HepG2 (cell line): ENCODE data around the gene BCKDHB. TPM values are rescaled to one million over a fixed set of nuclear protein-coding genes. Genes with fewer than 3 reads are reported as not detected.

Source experiments
- BCL3 ChIP-seq: sonication (generic); formaldehyde crosslinking; IDR thresholded peaks from 2 replicates; pipeline ENCODE4 v1.5.1; 2020; ENCODE audit warnings: mild to moderate bottlenecking, missing genetic modification reagents, moderate library complexity
- BRCA1 ChIP-seq: sonication (generic); formaldehyde crosslinking; IDR thresholded peaks from 2 replicates; pipeline ENCODE4 v1.4.0; 2020; ENCODE audit warnings: missing genetic modification reagents
- ESRRA ChIP-seq: sonication (generic); formaldehyde crosslinking; IDR thresholded peaks from 2 replicates; pipeline ENCODE4 v1.5.1; 2020; ENCODE audit warnings: mild to moderate bottlenecking, low read depth, missing genetic modification reagents
- FOSL1 ChIP-seq: sonication (generic); formaldehyde crosslinking; IDR thresholded peaks from 2 replicates; pipeline ENCODE4 v1.9.0; 2021; ENCODE audit warnings: missing genetic modification reagents, borderline replicate concordance
- FOXP1 ChIP-seq, 2 experiments: fragments of 450-650 bp in 1 of 2; IDR thresholded peaks; 2 replicates each; pipeline ENCODE4 v1.6.1; 2017 to 2018; ENCODE audit warnings: antibody characterized with exemption in 1 of 2
- JUN ChIP-seq: sonication (generic); formaldehyde crosslinking; IDR thresholded peaks from 2 replicates; pipeline ENCODE4 v1.4.0; 2020; ENCODE audit warnings: mild to moderate bottlenecking, missing genetic modification reagents
- KMT2A ChIP-seq: sonication (generic); formaldehyde crosslinking; IDR thresholded peaks from 2 replicates; pipeline ENCODE4 v1.4.0; 2020; ENCODE audit warnings: missing genetic modification reagents
- MXD3 ChIP-seq: IDR thresholded peaks from 2 replicates; pipeline ENCODE4 v1.6.1; 2016; ENCODE audit warnings: mild to moderate bottlenecking, missing biosample characterization, missing genetic modification reagents
- PREB ChIP-seq: sonication (generic); formaldehyde crosslinking; IDR thresholded peaks from 2 replicates; pipeline ENCODE4 v1.4.0; 2020; ENCODE audit warnings: missing genetic modification reagents
- RAD51 ChIP-seq: fragments of 450-650 bp; IDR thresholded peaks from 2 replicates; pipeline ENCODE4 v1.6.1; 2016; ENCODE audit warnings: borderline replicate concordance
- YEATS2 ChIP-seq: sonication (generic); formaldehyde crosslinking; IDR thresholded peaks from 2 replicates; pipeline ENCODE4 v1.4.0; 2020; ENCODE audit warnings: missing genetic modification reagents, borderline replicate concordance
- ZFX ChIP-seq: sonication (generic); formaldehyde crosslinking; IDR thresholded peaks from 2 replicates; pipeline ENCODE4 v1.4.0; 2020; ENCODE audit warnings: mild to moderate bottlenecking, low read depth, missing genetic modification reagents, moderate library complexity
- ZMYM2 ChIP-seq: sonication (generic); formaldehyde crosslinking; IDR thresholded peaks from 2 replicates; pipeline ENCODE4 v1.8.0; 2022; ENCODE audit warnings: mild to moderate bottlenecking, missing genetic modification reagents
- ZNF333 ChIP-seq: sonication (generic); formaldehyde crosslinking; IDR thresholded peaks from 2 replicates; pipeline ENCODE4 v1.4.0; 2020; ENCODE audit warnings: mild to moderate bottlenecking, missing genetic modification reagents, borderline replicate concordance
- ZNF335 ChIP-seq: sonication (generic); formaldehyde crosslinking; IDR thresholded peaks from 2 replicates; pipeline ENCODE4 v1.4.0; 2020; ENCODE audit warnings: missing genetic modification reagents
- ZNF34 ChIP-seq: sonication (generic); formaldehyde crosslinking; IDR thresholded peaks from 2 replicates; pipeline ENCODE4 v1.4.0; 2020; ENCODE audit warnings: mild to moderate bottlenecking, missing genetic modification reagents, borderline replicate concordance
- ZNF496 ChIP-seq: sonication (generic); formaldehyde crosslinking; IDR thresholded peaks from 2 replicates; pipeline ENCODE4 v1.8.1; 2023; ENCODE audit warnings: mild to moderate bottlenecking, moderate library complexity, missing genetic modification reagents; ENCODE audit not compliant: insufficient replicate concordance
- ZNF597 ChIP-seq: sonication (generic); formaldehyde crosslinking; IDR thresholded peaks from 2 replicates; pipeline ENCODE4 v1.5.0; 2020; ENCODE audit warnings: missing genetic modification reagents
- polyA plus RNA-seq, 8 experiments: library from polyadenylated mRNA; depleted of rRNA in 3 of 8; stranded (reverse) in 7 of 8; unstranded in 1 of 8; fragments of >200 nt; fragmentation: Illumina TruSeq in 4 of 8; extraction: Trizol in 4 of 8; gene quantifications; 2 replicates each; pipeline versions ENCODE4 v1.2.1 to v1.2.3, GENCODE V29; 2011 to 2016; ENCODE audit warnings: low read depth in 4 of 8, missing spikeins in 1 of 8, mixed read lengths in 1 of 8; ENCODE audit not compliant: insufficient read depth in 1 of 8
- total RNA-seq, 5 experiments: library from RNA; depleted of rRNA; stranded (reverse); fragments of >200 nt; fragmentation: Illumina TruSeq; extraction: Trizol; gene quantifications; 2 replicates each; pipeline ENCODE4 v1.2.3, GENCODE V29; 2016; ENCODE audit warnings: low read depth in 1 of 5
- TF ChIP-seq, protein P1 (sequence below): sonication (generic); formaldehyde crosslinking; conservative IDR thresholded peaks from 2 replicates; pipeline ENCODE4 v1.8.0; 2022; ENCODE audit warnings: low read depth, missing genetic modification reagents
- TF ChIP-seq, protein P2 (sequence below): sonication (generic); formaldehyde crosslinking; IDR thresholded peaks from 2 replicates; pipeline ENCODE4 v1.5.0; 2020; ENCODE audit warnings: mild to moderate bottlenecking, missing genetic modification reagents

Gene BCKDHB
- total and polyA plus RNA-seq, 2 of the 13 experiments (the other 11 are each of a cell fraction or from before 2014, with no cell fraction given) = 10.8 to 13.6 TPM

DNA sequence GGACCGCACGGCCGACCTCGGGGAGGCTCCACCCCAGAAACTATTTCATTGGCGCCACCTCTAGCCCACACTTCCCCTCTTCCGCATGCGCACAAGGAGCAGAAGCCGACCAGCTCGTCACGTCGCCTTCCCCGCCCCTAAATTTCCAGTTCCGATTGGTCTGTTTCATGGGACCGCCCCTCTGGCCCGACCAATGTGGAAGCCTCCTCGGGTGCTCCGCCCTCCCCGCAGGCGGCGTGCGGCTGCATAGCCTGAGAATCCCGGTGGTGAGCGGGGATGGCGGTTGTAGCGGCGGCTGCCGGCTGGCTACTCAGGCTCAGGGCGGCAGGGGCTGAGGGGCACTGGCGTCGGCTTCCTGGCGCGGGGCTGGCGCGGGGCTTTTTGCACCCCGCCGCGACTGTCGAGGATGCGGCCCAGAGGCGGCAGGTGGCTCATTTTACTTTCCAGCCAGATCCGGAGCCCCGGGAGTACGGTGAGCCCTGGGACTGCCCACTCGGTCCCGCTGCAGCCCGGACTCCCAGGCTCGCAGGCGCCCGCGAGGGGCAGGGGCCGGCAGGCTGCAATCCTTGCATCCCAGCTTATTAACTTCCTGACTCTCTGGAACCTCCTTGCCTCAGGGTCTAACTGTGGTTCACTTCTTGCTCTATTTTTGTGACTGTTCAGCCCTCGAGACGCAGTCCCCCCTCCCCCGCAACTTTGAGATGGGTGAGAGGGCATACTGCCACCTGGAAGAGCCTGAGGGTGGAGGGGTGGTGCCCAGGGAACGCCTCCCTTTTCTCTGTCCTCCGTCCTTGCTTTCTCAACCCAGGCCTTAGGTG is at the start of gene BCKDHB (continued):
- TF ChIP-seq, protein P1, sequence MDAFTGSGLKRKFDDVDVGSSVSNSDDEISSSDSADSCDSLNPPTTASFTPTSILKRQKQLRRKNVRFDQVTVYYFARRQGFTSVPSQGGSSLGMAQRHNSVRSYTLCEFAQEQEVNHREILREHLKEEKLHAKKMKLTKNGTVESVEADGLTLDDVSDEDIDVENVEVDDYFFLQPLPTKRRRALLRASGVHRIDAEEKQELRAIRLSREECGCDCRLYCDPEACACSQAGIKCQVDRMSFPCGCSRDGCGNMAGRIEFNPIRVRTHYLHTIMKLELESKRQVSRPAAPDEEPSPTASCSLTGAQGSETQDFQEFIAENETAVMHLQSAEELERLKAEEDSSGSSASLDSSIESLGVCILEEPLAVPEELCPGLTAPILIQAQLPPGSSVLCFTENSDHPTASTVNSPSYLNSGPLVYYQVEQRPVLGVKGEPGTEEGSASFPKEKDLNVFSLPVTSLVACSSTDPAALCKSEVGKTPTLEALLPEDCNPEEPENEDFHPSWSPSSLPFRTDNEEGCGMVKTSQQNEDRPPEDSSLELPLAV (CRISPR knock-in tag) = no peak
- TF ChIP-seq, protein P2, sequence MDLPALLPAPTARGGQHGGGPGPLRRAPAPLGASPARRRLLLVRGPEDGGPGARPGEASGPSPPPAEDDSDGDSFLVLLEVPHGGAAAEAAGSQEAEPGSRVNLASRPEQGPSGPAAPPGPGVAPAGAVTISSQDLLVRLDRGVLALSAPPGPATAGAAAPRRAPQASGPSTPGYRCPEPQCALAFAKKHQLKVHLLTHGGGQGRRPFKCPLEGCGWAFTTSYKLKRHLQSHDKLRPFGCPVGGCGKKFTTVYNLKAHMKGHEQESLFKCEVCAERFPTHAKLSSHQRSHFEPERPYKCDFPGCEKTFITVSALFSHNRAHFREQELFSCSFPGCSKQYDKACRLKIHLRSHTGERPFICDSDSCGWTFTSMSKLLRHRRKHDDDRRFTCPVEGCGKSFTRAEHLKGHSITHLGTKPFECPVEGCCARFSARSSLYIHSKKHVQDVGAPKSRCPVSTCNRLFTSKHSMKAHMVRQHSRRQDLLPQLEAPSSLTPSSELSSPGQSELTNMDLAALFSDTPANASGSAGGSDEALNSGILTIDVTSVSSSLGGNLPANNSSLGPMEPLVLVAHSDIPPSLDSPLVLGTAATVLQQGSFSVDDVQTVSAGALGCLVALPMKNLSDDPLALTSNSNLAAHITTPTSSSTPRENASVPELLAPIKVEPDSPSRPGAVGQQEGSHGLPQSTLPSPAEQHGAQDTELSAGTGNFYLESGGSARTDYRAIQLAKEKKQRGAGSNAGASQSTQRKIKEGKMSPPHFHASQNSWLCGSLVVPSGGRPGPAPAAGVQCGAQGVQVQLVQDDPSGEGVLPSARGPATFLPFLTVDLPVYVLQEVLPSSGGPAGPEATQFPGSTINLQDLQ (CRISPR knock-in tag) = no peak
- TF ChIP-seq FOSL1 (CRISPR knock-in tag) (no peak), ZNF335 (0 out of 2 replicates have a peak, but pooled peaks have one; percentile 29), BRCA1 (CRISPR knock-in tag) (no peak), ZNF496 (no peak), PREB (CRISPR knock-in tag) (no peak), ESRRA (no peak; the same call in 1 of the 2 replicates), ZNF333 (CRISPR knock-in tag) (peak; percentile 84; the same call in 1 of the 2 replicates), MXD3 (CRISPR knock-in tag) (peak; percentile 82; the same call in 1 of the 2 replicates), BCL3 (peak; percentile 91; the same call in 1 of the 2 replicates), ZFX (CRISPR knock-in tag) (peak; percentile 47), ZNF34 (CRISPR knock-in tag) (no peak), FOXP1 (IDR thresholded peaks at IDR 0.05) (no peak), FOXP1 (CRISPR knock-in tag; IDR thresholded peaks at IDR 0.05) (no peak), RAD51 (no peak), JUN (CRISPR knock-in tag) (no peak), YEATS2 (peak; percentile 79; the same call in 1 of the 2 replicates), ZMYM2 (0 out of 2 replicates have a peak, but pooled peaks have one; percentile 29), ZNF597 (CRISPR knock-in tag) (no peak), KMT2A (CRISPR knock-in tag) (peak; percentile 91)
